ENCODE data around the gene MAGI1.
A peak's percentile ranks its signal among the peaks of the same experiment; 100 is the strongest.

MAGI1 gene

DNA sequence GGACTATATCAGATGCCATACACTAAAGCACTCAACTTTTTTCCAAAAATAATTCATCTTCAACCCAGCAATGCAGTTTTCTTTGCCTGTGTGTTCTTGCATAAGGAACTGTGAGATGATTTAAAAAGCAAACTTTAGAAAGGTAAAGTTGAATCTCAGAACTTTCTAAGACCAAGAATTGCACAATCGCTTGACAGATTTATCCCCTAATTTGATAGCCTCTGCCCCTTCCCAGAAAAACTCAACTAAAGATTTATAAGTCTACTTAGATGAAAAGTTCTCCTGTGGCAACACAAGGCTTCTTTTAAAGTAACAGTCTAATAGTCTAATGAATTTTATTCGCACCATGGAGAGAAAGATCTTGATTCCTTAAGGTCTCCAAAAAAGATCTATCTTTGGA is 259.3 kb downstream of the MAGI1 start:
- H3K27ac Mint-ChIP-seq: no peak overlapping the region
- H3K4me3 Mint-ChIP-seq: no peak overlapping the region
- H3K27me3 Mint-ChIP-seq: no peaks in the 10 kb centered on the region
- H3K4me1 Mint-ChIP-seq: no peaks in the 10 kb centered on the region
- H3K9me3 Mint-ChIP-seq: no peaks in the 10 kb centered on the region
- ATAC-seq: no peak
- H3K36me3 Mint-ChIP-seq: no peaks in the 10 kb centered on the region

GRCh38 chr3:65778968-65779367 is 259.8 kb downstream of the MAGI1 start:
- Mint-ChIP-seq H3K27me3 (no peaks in the 10 kb centered on the region), H3K27ac (no peak overlapping the region)
- ATAC-seq: no peak

DNA sequence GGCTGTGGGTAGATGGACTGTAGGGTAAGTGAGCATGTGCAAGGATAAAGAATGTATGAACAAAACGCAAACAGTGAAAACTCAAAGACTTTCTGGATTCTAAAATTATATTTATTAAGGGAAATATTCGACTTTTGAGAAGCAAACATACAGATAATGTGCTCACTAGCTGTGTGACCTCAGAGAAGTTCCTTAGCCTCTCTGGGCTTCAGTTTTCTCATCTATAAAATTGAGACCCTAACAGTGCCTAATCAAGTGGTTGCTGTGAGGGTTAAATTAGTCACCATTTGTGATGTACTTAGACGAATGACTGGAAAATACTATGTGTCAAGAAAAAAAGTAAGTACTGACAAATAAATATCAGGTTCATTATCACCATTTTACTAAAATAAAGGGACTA is 261.7 kb downstream of the MAGI1 start:
- Mint-ChIP-seq H3K36me3 (no peaks in the 10 kb centered on the region), H3K4me1 (no peaks in the 10 kb centered on the region), H3K4me3 (no peak overlapping the region), H3K27me3 (no peaks in the 10 kb centered on the region), H3K9me3 (peaks cover 2% of the 10 kb centered on the region), H3K27ac (no peak overlapping the region)
- ATAC-seq: no peak

More at GRCh38 chr3:65778968-65779367, 259.8 kb downstream of the MAGI1 start:
- no peaks in the 10 kb centered on the region for H3K36me3 Mint-ChIP-seq
- no peak overlapping the region for H3K4me3 Mint-ChIP-seq
- no peaks in the 10 kb centered on the region for H3K4me1 Mint-ChIP-seq
- H3K9me3 Mint-ChIP-seq: no peaks in the 10 kb centered on the region

GRCh38 chr3:65776494-65776893 is 262.2 kb downstream of the MAGI1 start:
- no peak overlapping the region for H3K27ac Mint-ChIP-seq
- no peak overlapping the region for H3K4me3 Mint-ChIP-seq
- no peak for ATAC-seq

GRCh38 chr3:65776081-65776480 is 262.6 kb downstream of the MAGI1 start:
- no peaks in the 10 kb centered on the region for H3K36me3 Mint-ChIP-seq
- H3K4me1 Mint-ChIP-seq: no peaks in the 10 kb centered on the region
- no peak overlapping the region for H3K4me3 Mint-ChIP-seq
- peaks cover 2% of the 10 kb centered on the region for H3K9me3 Mint-ChIP-seq
- no peaks in the 10 kb centered on the region for H3K27me3 Mint-ChIP-seq
- H3K27ac Mint-ChIP-seq: no peak overlapping the region
- ATAC-seq: no peak

More at GRCh38 chr3:65776494-65776893, 262.2 kb downstream of the MAGI1 start:
- Mint-ChIP-seq H3K9me3 (peaks cover 2% of the 10 kb centered on the region), H3K36me3 (no peaks in the 10 kb centered on the region), H3K4me1 (no peaks in the 10 kb centered on the region), H3K27me3 (no peaks in the 10 kb centered on the region)

DNA sequence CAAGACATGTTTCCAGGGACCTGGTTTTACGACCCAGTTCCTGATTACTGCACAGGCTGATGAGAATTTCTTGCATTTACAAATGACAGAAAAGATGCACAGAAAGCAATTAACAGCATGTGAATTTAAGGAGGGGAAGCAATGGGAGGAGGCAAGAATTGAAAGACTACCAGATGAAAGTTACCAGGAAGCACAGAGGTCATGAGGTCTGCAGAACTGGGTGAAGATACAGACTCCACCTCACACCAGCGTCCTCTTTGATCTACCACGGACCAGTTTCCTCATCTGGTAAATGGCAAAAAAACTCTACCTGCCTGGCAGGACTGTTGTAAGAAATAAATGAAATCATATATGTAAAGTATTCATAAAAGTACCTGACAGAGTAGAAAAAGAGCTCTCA is 266.0 kb downstream of the MAGI1 start:
- ATAC-seq: no peak
- Mint-ChIP-seq H3K36me3 (no peaks in the 10 kb centered on the region), H3K4me3 (no peak overlapping the region), H3K27ac (no peak overlapping the region), H3K4me1 (no peaks in the 10 kb centered on the region), H3K27me3 (no peaks in the 10 kb centered on the region), H3K9me3 (peaks cover 2% of the 10 kb centered on the region)

GRCh38 chr3:65767551-65767950 is 271.2 kb downstream of the MAGI1 start:
- Mint-ChIP-seq H3K9me3 (peaks cover 2% of the 10 kb centered on the region), H3K27me3 (no peaks in the 10 kb centered on the region), H3K4me1 (no peaks in the 10 kb centered on the region), H3K4me3 (no peak overlapping the region), H3K36me3 (no peaks in the 10 kb centered on the region), H3K27ac (no peak overlapping the region)
- no peak for ATAC-seq

GRCh38 chr3:65762235-65762580 is 276.5 kb downstream of the MAGI1 start:
- no peaks in the 10 kb centered on the region for H3K27me3 Mint-ChIP-seq
- no peaks in the 10 kb centered on the region for H3K4me1 Mint-ChIP-seq
- no peak for ATAC-seq
- no peaks in the 10 kb centered on the region for H3K9me3 Mint-ChIP-seq
- no peak overlapping the region for H3K4me3 Mint-ChIP-seq
- H3K36me3 Mint-ChIP-seq: no peaks in the 10 kb centered on the region
- no peak overlapping the region for H3K27ac Mint-ChIP-seq

DNA sequence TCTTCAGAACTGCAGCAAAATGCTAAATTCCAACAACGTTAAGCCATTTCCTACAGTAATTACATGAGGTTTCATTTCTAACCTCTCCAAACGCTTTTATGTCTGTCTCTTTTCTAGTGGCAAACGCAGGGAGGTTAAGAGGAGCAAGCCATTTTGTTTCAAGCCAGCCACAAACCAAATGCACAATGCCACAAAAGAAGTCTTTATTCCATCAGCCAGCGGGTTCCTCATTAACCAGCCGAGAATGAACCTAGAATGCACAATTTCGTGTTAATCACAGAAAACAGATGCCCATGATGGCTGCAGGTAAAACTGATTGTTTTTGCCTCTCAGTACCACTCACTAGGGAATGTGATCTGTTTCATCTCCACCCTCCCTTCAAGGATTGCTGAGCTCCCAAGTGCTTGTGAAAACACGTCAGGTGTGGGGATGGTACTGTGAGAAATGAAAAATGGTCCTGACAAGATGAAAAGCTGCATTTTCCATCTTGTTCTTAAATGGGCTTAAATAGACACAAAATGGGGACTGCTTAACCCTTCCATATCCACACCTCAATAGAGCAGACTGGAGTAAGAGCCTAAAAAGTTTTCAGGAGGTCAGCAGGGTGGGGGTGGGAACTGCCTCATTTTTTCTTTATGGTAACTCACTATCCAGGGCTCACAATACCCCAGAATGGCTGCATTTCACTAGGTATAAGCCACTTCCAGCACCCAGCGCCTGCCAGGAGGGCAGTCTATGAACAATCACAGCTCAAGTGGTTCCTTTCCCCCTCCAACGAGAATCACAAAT is 277.1 kb downstream of the MAGI1 start:
- H3K27me3 Mint-ChIP-seq: no peaks in the 10 kb centered on the region
- H3K36me3 Mint-ChIP-seq: no peaks in the 10 kb centered on the region
- no peak for ATAC-seq
- no peaks in the 10 kb centered on the region for H3K9me3 Mint-ChIP-seq
- H3K4me1 Mint-ChIP-seq: no peaks in the 10 kb centered on the region
- no peak overlapping the region for H3K27ac Mint-ChIP-seq
- no peak overlapping the region for H3K4me3 Mint-ChIP-seq

DNA sequence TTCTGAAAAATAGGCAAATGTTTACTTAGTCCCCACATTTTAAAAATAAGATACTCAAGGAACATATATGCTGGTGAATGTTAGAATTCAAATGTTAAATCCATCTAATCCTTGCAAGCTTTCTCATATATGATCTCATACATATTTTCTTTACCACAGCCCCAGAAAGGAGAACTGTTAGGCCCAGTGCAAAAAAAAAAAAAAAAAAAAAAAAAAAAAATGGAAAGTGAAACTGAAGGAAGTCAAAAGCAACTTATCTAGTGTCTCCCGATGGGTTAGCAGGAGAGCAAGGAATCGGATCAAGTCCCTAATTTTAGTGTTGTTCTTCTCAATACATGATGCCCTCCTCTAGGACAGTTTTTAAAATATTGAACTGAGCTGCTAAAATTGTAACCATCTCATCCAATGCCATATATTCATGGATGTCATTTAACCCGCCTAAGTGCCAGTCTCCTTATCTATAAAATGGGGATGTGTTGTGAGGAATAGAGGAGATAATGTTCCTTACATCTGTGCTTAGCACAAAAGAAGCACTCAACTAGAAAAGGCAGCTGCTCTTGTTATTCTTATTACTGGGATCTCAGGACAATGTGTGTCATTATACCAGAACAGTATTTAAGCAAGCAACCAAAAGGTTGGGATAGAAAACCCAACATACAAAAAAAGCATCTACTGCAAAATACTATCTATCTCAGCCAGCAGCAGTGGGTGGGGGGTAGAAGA is 279.7 kb downstream of the MAGI1 start:
- Mint-ChIP-seq H3K36me3 (no peaks in the 10 kb centered on the region), H3K27ac (no peak overlapping the region), H3K4me3 (no peak overlapping the region), H3K27me3 (no peaks in the 10 kb centered on the region), H3K4me1 (no peaks in the 10 kb centered on the region), H3K9me3 (no peaks in the 10 kb centered on the region)
- ATAC-seq: no peak

DNA sequence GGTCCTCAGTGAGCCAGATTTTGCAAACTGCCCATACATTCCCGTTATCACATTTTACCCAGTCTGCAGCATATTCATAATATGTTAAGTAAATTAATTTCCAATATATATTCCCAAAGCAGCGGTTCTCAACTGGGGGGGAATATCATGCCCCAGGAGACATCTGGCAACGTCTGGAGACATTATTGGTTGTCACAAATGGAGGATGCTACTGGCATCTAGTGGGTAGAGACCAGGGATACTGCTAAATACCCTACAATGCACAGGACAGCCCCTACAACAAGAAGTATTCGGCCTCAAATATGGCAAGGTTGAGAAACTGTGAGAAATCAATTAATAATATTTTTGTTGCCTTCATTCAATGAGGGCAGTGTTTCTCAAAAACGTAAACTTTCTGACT is 280.3 kb downstream of the MAGI1 start:
- Mint-ChIP-seq H3K36me3 (no peaks in the 10 kb centered on the region), H3K27me3 (no peaks in the 10 kb centered on the region), H3K4me3 (no peak overlapping the region), H3K4me1 (no peaks in the 10 kb centered on the region), H3K27ac (no peak overlapping the region), H3K9me3 (no peaks in the 10 kb centered on the region)
- ATAC-seq: no peak

DNA sequence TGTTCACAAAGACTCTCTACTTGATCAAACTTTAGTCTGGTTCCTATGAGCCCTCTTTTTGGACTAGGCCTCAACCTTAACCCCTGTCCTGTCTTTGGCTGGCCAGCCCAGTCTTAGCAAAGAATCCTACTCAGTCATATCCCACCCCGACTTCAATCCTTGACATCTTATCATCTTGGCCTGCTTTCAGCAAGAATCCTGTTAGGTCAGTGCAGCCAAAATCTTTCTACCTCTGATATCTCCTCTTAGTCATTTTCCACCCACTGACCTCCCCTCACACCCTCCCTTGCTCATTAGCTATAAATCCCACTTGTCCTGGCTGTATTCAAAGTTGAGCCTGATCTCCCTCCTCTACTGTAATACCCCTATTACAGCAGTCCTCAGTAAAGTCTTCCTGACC is 286.1 kb downstream of the MAGI1 start:
- Mint-ChIP-seq H3K9me3 (no peaks in the 10 kb centered on the region), H3K4me1 (no peaks in the 10 kb centered on the region), H3K4me3 (no peak overlapping the region), H3K36me3 (no peaks in the 10 kb centered on the region), H3K27ac (no peak overlapping the region), H3K27me3 (no peaks in the 10 kb centered on the region)
- ATAC-seq: peak; percentile 27

GRCh38 chr3:65751123-65751700 is 287.5 kb downstream of the MAGI1 start:
- H3K9me3 Mint-ChIP-seq: no peaks in the 10 kb centered on the region

GRCh38 chr3:65749066-65749465 is 289.7 kb downstream of the MAGI1 start:
- Mint-ChIP-seq H3K9me3 (no peaks in the 10 kb centered on the region), H3K36me3 (no peaks in the 10 kb centered on the region), H3K27ac (no peak overlapping the region), H3K27me3 (no peaks in the 10 kb centered on the region), H3K4me3 (no peak overlapping the region), H3K4me1 (no peaks in the 10 kb centered on the region)
- peak; percentile 31 for ATAC-seq

More at GRCh38 chr3:65751123-65751700, 287.5 kb downstream of the MAGI1 start:
- Mint-ChIP-seq H3K27me3 (no peaks in the 10 kb centered on the region), H3K27ac (no peak overlapping the region), H3K4me3 (no peak overlapping the region), H3K36me3 (no peaks in the 10 kb centered on the region), H3K4me1 (no peaks in the 10 kb centered on the region)
- no peak for ATAC-seq

DNA sequence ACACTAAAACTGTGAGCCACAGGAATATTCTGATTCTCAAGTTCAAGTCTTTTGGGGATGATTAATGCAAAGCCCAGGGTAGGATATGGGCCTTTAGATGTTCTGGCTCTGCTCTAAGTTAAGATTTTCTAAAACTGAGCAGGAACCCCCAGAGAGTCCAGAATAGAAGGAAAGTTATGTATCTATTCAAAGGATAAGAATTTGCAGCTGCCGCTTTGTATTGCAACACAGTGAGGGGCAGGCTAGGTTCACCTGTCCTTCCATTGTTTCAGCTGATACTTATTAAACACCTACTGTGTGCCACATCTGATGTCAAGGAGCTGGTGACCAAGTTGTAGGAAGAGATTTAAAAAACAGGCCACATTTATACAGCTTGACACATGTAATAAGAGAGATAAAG is 290.4 kb downstream of the MAGI1 start:
- Mint-ChIP-seq H3K4me3 (no peak overlapping the region), H3K9me3 (no peaks in the 10 kb centered on the region), H3K27me3 (no peaks in the 10 kb centered on the region), H3K27ac (no peak overlapping the region), H3K4me1 (no peaks in the 10 kb centered on the region), H3K36me3 (no peaks in the 10 kb centered on the region)
- no peak for ATAC-seq

- Mint-ChIP-seq H3K27ac (no peak overlapping the region), H3K4me1 (no peaks in the 10 kb centered on the region), H3K36me3 (no peaks in the 10 kb centered on the region), H3K4me3 (no peak overlapping the region), H3K27me3 (no peaks in the 10 kb centered on the region), H3K9me3 (no peaks in the 10 kb centered on the region)
- ATAC-seq: no peak
These were observed 291.9 kb downstream of the MAGI1 start for GRCh38 chr3:65746848-65747247.
